Hepatocyte (in vitro differentiated cells): Measurements from ENCODE around the gene JAG1.

Experiments
- EZH2 ChIP-seq: fragments of 200-600 bp; sonication (generic); IDR thresholded peaks from 2 replicates; pipeline ENCODE4 v1.6.1; 2016; ENCODE audit warnings: antibody characterized with exemption, mild to moderate bottlenecking, borderline replicate concordance
- EZH2phosphoT487 ChIP-seq: fragments of 200-600 bp; sonication (generic); IDR thresholded peaks from one replicate; pipeline ENCODE4 v1.6.1; 2018; ENCODE audit warnings: antibody characterized with exemption, mild to moderate bottlenecking, low read depth, moderate library complexity; ENCODE audit not compliant: unreplicated experiment, severe bottlenecking
- TF ChIP-seq, protein P1 (sequence below): fragments of 200-600 bp; sonication (generic); IDR thresholded peaks from 2 replicates; pipeline ENCODE4 v1.5.1; 2016; ENCODE audit warnings: antibody characterized with exemption, mild to moderate bottlenecking; ENCODE audit not compliant: poor library complexity

DNA sequence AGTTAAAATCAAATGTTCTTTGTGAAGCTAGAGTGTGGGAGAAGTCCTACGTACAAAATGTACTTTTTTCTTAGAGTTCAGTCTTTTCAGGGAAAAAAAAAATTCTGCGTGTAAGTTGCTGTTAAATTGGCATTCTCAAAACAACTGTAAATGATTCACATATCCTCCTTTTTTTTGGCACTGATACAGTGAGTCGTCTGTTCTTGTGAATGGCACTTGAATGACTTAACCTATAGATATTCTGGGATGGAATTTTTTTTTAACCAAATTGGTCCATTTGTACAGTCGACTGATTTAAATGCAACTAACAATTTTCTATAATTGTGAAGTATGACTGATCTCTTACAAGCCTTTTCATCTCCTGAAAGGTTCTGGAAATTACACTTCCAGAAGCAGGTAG lies 5.5 kb upstream of the JAG1 start:
- TF ChIP-seq EZH2 (no peak), EZH2phosphoT487 (no peak)
- TF ChIP-seq, protein P1, sequence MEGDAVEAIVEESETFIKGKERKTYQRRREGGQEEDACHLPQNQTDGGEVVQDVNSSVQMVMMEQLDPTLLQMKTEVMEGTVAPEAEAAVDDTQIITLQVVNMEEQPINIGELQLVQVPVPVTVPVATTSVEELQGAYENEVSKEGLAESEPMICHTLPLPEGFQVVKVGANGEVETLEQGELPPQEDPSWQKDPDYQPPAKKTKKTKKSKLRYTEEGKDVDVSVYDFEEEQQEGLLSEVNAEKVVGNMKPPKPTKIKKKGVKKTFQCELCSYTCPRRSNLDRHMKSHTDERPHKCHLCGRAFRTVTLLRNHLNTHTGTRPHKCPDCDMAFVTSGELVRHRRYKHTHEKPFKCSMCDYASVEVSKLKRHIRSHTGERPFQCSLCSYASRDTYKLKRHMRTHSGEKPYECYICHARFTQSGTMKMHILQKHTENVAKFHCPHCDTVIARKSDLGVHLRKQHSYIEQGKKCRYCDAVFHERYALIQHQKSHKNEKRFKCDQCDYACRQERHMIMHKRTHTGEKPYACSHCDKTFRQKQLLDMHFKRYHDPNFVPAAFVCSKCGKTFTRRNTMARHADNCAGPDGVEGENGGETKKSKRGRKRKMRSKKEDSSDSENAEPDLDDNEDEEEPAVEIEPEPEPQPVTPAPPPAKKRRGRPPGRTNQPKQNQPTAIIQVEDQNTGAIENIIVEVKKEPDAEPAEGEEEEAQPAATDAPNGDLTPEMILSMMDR: no peak
